Measurements from ENCODE around the gene TIMM13. TPM values are rescaled to one million over a fixed set of nuclear protein-coding genes. Genes with fewer than 3 reads are reported as not detected.

TIMM13 gene
- total and polyA plus RNA-seq, 12 donors: 54.2 to 116 (median 68.6) TPM

- H3K36me3 ChIP-seq: peaks cover 0 to 30% (median 3%) of the 10 kb centered on the region in 9 donors
- no peak for DNase-seq
- WGBS, 2 donors: 74 to 78% methylated on average over 29 of the region's 29 CpGs
- H3K27me3 ChIP-seq: no peaks in the 10 kb centered on the region
- no peaks in the 10 kb centered on the region for H3K9me3 ChIP-seq
- peaks cover 13 to 55% (median 35%) of the 10 kb centered on the region in 9 donors for H3K4me1 ChIP-seq
- ATAC-seq: no peak
- no peak overlapping the region for H3K27ac ChIP-seq
- TF ChIP-seq, protein P1, sequence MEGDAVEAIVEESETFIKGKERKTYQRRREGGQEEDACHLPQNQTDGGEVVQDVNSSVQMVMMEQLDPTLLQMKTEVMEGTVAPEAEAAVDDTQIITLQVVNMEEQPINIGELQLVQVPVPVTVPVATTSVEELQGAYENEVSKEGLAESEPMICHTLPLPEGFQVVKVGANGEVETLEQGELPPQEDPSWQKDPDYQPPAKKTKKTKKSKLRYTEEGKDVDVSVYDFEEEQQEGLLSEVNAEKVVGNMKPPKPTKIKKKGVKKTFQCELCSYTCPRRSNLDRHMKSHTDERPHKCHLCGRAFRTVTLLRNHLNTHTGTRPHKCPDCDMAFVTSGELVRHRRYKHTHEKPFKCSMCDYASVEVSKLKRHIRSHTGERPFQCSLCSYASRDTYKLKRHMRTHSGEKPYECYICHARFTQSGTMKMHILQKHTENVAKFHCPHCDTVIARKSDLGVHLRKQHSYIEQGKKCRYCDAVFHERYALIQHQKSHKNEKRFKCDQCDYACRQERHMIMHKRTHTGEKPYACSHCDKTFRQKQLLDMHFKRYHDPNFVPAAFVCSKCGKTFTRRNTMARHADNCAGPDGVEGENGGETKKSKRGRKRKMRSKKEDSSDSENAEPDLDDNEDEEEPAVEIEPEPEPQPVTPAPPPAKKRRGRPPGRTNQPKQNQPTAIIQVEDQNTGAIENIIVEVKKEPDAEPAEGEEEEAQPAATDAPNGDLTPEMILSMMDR (IDR thresholded peaks at IDR 0.05): no peak
- peak overlapping the region in 9 of 10 donors; percentile 71 to 99 (median 79) for H3K4me3 ChIP-seq
- intact Hi-C loops (cut with DNase I): no loop called here
Observed at GRCh38 chr19:2425622-2426581, 1.5 kb downstream of the TIMM13 start.

DNA sequence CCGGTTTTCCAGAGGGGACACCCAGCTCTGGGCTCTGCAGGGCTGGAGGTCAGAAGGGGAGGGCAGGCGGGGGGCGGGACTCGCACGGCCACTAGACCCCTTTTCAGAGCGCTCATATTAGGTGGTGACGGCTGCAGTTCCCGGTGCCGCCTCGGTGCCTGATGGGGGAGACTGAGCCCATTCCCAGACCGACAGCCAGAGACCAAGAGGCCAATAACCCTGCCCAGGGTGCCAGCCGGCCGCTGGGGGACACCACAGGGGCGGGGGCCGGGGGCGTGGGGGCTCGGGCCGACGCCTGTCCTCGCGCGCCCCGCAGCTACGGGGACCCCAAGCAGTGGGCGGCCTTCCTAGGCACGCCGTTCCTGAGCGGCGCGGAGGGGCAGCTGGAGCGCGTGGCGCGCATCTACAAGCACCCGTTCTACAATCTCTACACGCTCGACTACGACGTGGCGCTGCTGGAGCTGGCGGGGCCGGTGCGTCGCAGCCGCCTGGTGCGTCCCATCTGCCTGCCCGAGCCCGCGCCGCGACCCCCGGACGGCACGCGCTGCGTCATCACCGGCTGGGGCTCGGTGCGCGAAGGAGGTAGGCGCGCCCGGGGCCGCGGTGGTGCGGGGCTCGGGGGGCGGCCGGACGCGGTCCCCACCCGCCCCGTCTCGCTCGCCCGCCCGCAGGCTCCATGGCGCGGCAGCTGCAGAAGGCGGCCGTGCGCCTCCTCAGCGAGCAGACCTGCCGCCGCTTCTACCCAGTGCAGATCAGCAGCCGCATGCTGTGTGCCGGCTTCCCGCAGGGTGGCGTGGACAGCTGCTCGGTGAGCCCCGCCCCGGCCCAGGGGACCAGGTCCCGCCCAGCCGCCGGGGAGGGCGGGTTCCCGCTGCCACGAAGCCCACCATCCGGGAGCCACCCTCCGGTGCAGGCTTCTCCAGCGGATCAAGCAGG, 2.4 kb downstream of the TIMM13 start:
- WGBS, 2 donors: 39 to 53% methylated on average over 89 to 101 of the region's 101 CpGs
- H3K27ac ChIP-seq: no peak overlapping the region
- ATAC-seq: peak in 1 of 8 donors; percentile 4
- H3K27me3 ChIP-seq: no peaks in the 10 kb centered on the region
- intact Hi-C loops (cut with DNase I): no loop called here
- peak in 1 of 2 donors; percentile 47 for DNase-seq
- TF ChIP-seq, protein P1 (IDR thresholded peaks at IDR 0.05): peak in 4 of 9 donors; percentile 8 to 26 (median 20)
- H3K9me3 ChIP-seq: no peaks in the 10 kb centered on the region
- H3K4me3 ChIP-seq: peak overlapping the region in 6 of 10 donors; percentile 9 to 99 (median 21)
- peaks cover 13 to 55% (median 35%) of the 10 kb centered on the region in 9 donors for H3K4me1 ChIP-seq
- peaks cover 0 to 23% (median 0%) of the 10 kb centered on the region in 9 donors for H3K36me3 ChIP-seq

- Histone ChIP-seq H3K36me3 (peaks cover 0 to 23% (median 0%) of the 10 kb centered on the region in 9 donors), H3K4me3 (peak overlapping the region in 1 of 10 donors; percentile 95), H3K27me3 (no peaks in the 10 kb centered on the region), H3K4me1 (peaks cover 13 to 50% (median 32%) of the 10 kb centered on the region in 9 donors), H3K9me3 (no peaks in the 10 kb centered on the region), H3K27ac (peak overlapping the region in 2 of 10 donors; percentile 24 to 58)
- no peak for ATAC-seq
- intact Hi-C loops (cut with DNase I): no loop called here
- no peak for DNase-seq
- 90 to 93% methylated on average over 46 of the region's 46 CpGs for WGBS, 2 donors
- TF ChIP-seq, protein P1 (IDR thresholded peaks at IDR 0.05): no peak
Observed at GRCh38 chr19:2423915-2424685, 3.3 kb downstream of the TIMM13 start.

Measured in heart right ventricle (tissue), 16 donors.